Smooth muscle cell of bladder (primary cell): Measurements from ENCODE around the gene DNAJC12. TPM values are rescaled to one million over a fixed set of nuclear protein-coding genes. Genes with fewer than 3 reads are reported as not detected.

Experiments used
- total RNA-seq: library from RNA; depleted of rRNA; stranded (reverse); fragments of >200 nt; gene quantifications from 2 replicates; pipeline ENCODE4 v1.2.3, GENCODE V29; 2014

DNAJC12 gene
- total RNA-seq, result 4.3 and 9.6 TPM in 2 replicates

GRCh38 chr10:67837541-67838314 lies at the start of gene DNAJC12:
DNAJC12 (minus strand) TSS chr10:67838188; CDS start chr10:67838011, 177 bp downstream.

GRCh38 chr10:67884313-67884841 lies 46.4 kb upstream of the DNAJC12 start, which contains the start of gene SIRT1:
SIRT1 (plus strand) TSS chr10:67884656; CDS start chr10:67884722, 66 bp downstream.

Other genes with a start within 250 kb of the DNAJC12 start
- gene CTNNA3, start 142.0 kb downstream of the DNAJC12 start, total RNA-seq, result 0.09 TPM in 1 of 2 replicates, not detected in the other
- 12.9 and 13.9 TPM in 2 replicates for gene SIRT1, start 46.5 kb upstream of the DNAJC12 start, total RNA-seq
- gene HERC4, start 237.1 kb upstream of the DNAJC12 start, total RNA-seq, result 57.3 and 67.2 TPM in 2 replicates